NT2/D1 (cell line): Measurements from ENCODE around the gene LRP8.

Experiments used
- SUZ12 ChIP-seq: IDR thresholded peaks from 2 replicates; pipeline ENCODE4 v1.6.1; 2011; ENCODE audit not compliant: insufficient read length, insufficient read depth; ENCODE audit errors: extremely low read depth
- YY1 ChIP-seq: IDR thresholded peaks from 2 replicates; pipeline ENCODE4 v1.6.1; 2011; ENCODE audit not compliant: insufficient read length, insufficient read depth
- ZNF274 ChIP-seq: IDR thresholded peaks from 2 replicates; pipeline ENCODE4 v1.6.1; 2011; ENCODE audit warnings: mild to moderate bottlenecking, low read depth, low read length

- TF ChIP-seq YY1 (no peak), ZNF274 (no peak), SUZ12 (no peak)
These were observed 37.7 kb upstream of the LRP8 start for GRCh38 chr1:53365437-53366063.
